C4-2B (cell line): ENCODE results near the gene PML.
"Not testable (repeated sequence)": the region's sequence is repeated elsewhere in the genome, so short reads cannot be mapped to it uniquely, and the experiment has no call there.

Experiments
- H3K27ac ChIP-seq: fragments of 450-650 bp; 2 replicates; pipeline ENCODE4 v1.5.1; 2017

PML gene

DNA sequence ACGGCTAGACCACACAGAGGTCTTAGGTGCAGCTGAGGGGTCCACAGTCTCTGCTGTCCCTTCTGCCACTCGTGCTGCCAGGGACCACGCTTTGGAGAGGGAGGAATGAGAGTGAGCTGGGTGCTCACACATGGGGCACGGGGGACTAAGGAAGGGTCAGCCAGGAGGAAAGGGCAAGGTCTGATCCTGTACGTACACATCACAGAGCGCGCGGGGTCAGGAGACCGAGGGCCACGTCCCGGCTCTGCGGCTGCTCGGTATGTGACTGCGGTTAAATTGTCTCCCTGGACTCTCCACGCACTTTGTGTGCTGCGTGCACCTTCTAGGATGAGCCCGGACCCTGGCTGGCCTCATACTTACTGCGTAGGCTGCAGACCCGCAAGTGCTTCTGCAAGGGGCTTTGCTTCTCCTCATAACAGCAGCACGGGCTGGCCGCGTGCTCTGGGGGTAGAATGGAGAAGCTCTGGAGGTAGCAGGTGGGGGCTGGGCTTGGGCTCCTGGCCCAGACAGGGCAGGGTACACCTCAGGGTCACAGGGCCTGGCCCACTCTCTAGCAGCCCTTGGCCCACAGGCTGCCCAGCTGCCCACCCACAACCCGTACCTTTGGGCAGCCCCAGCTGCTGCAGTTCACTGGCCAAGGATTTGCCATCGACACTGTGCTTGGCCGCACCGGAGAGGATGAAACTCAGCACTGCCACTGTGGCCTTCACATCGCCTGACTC, 102.4 kb downstream of the PML start:
- H3K27ac ChIP-seq: not testable (repeated sequence)
